SU-DHL-6 (cell line): ENCODE results near the gene PARP8.

Source experiments
- H2AFZ ChIP-seq: fragments of 200-600 bp; sonication (generic); 2 replicates; pipeline ENCODE4 v1.6.1; 2014; ENCODE audit warnings: low read depth, mild to moderate bottlenecking, moderate library complexity, mixed read lengths, antibody characterized with exemption, low read length; ENCODE audit not compliant: severe bottlenecking
- H3F3A ChIP-seq: fragments of 200-600 bp; shearing (Covaris generic); 2 replicates; pipeline ENCODE4 v1.6.0; 2016; ENCODE audit warnings: antibody characterized with exemption, mild to moderate bottlenecking; ENCODE audit not compliant: insufficient read depth
- H3K27ac ChIP-seq: fragments of 200-600 bp; sonication (generic); 2 replicates; pipeline ENCODE4 v1.5.1; 2016; ENCODE audit warnings: low read depth, mild to moderate bottlenecking, low read length, moderate library complexity, mixed read lengths
- H3K27me3 ChIP-seq: fragments of 200-600 bp; sonication (generic), shearing (Covaris generic); 2 replicates; pipeline ENCODE4 v1.6.0; 2014; ENCODE audit warnings: mild to moderate bottlenecking, low read length
- H3K36me3 ChIP-seq: fragments of 200-600 bp; sonication (generic); 2 replicates; pipeline ENCODE4 v1.6.1; 2014; ENCODE audit warnings: mild to moderate bottlenecking, low read length, mixed read lengths
- H3K4me2 ChIP-seq: fragments of 300-600, 200-600 bp; shearing (Covaris generic), sonication (generic); 2 replicates; pipeline ENCODE4 v1.6.0; 2014; ENCODE audit warnings: low read length, low read depth, mild to moderate bottlenecking; ENCODE audit not compliant: poor library complexity, severe bottlenecking
- H3K4me3 ChIP-seq: fragments of 200-600 bp; sonication (generic); 2 replicates; pipeline ENCODE4 v1.5.1; 2014; ENCODE audit warnings: antibody characterized with exemption, low read length, mild to moderate bottlenecking, mixed read lengths; ENCODE audit not compliant: insufficient read depth, poor library complexity, severe bottlenecking
- H3K79me2 ChIP-seq: fragments of 200-600 bp; sonication (generic); 2 replicates; pipeline ENCODE4 v1.6.1; 2014; ENCODE audit warnings: mild to moderate bottlenecking, low read length, moderate library complexity; ENCODE audit not compliant: insufficient read depth
- H3K9ac ChIP-seq: fragments of 200-600 bp; sonication (generic); 2 replicates; pipeline ENCODE4 v1.7.0; 2014; ENCODE audit warnings: mild to moderate bottlenecking, low read length
- H3K9me2 ChIP-seq: fragments of 200-600 bp; sonication (generic); replicated peaks from 2 replicates; pipeline ENCODE4 v1.6.1; 2014; ENCODE audit warnings: low read length; ENCODE audit not compliant: insufficient read depth
- H3K9me3 ChIP-seq: fragments of 200-600 bp; sonication (generic); 2 replicates; pipeline ENCODE4 v1.6.1; 2014; ENCODE audit warnings: low read length, mixed read lengths; ENCODE audit not compliant: insufficient read depth
- H4K20me1 ChIP-seq: fragments of 200-600 bp; sonication (generic); 2 replicates; pipeline ENCODE4 v1.6.1; 2014; ENCODE audit warnings: low read depth, mild to moderate bottlenecking, antibody characterized with exemption, low read length, moderate library complexity, mixed read lengths
- EZH2phosphoT487 ChIP-seq: fragments of 200-600 bp; sonication (generic), shearing (Covaris generic); conservative IDR thresholded peaks from 2 replicates; pipeline ENCODE4 v1.6.1; 2018; ENCODE audit warnings: mild to moderate bottlenecking, antibody characterized with exemption, low read length, moderate library complexity, mixed read lengths
- TF ChIP-seq, protein P1 (sequence below): fragments of 200-600 bp; sonication (generic); IDR thresholded peaks from one replicate; pipeline ENCODE4 v1.5.1; 2017; ENCODE audit warnings: antibody characterized with exemption, mild to moderate bottlenecking, low read length, moderate library complexity; ENCODE audit not compliant: insufficient read depth, poor library complexity, severe bottlenecking

PARP8 gene

DNA sequence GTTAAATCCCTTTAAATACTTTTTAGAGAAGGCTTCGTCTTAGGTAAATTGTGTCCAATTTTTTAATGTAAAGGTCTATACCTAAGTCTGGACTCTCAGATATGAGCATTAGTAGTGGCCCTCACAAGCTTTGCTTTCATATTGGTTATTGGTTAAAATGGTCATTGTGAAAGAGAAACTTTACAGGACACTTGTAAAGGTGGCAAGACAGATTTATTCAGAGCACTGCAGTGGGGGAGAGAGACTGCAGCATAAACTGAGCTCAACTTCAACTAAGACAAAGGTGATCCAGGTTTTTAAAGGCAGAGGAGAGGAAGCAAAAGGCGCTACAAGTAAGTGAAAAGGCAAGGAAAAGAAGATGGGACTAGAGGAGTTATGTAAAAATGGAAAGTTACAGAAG is 157.7 kb downstream of the PARP8 start:
- H3K9me2 ChIP-seq, result no peaks in the 10 kb centered on the region
- H3K27ac ChIP-seq, result no peak overlapping the region
- no peaks in the 10 kb centered on the region for H3K27me3 ChIP-seq
- 0 out of 2 replicates have a peak, but pooled peaks cover 6% of the 10 kb centered on the region for H3K36me3 ChIP-seq
- no peak overlapping the region for H3K9ac ChIP-seq
- no peak overlapping the region for H3K4me2 ChIP-seq
- H3K4me3 ChIP-seq, result no peak overlapping the region
- no peak for TF ChIP-seq EZH2phosphoT487
- TF ChIP-seq, protein P1, sequence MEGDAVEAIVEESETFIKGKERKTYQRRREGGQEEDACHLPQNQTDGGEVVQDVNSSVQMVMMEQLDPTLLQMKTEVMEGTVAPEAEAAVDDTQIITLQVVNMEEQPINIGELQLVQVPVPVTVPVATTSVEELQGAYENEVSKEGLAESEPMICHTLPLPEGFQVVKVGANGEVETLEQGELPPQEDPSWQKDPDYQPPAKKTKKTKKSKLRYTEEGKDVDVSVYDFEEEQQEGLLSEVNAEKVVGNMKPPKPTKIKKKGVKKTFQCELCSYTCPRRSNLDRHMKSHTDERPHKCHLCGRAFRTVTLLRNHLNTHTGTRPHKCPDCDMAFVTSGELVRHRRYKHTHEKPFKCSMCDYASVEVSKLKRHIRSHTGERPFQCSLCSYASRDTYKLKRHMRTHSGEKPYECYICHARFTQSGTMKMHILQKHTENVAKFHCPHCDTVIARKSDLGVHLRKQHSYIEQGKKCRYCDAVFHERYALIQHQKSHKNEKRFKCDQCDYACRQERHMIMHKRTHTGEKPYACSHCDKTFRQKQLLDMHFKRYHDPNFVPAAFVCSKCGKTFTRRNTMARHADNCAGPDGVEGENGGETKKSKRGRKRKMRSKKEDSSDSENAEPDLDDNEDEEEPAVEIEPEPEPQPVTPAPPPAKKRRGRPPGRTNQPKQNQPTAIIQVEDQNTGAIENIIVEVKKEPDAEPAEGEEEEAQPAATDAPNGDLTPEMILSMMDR, result no peak
- no peaks in the 10 kb centered on the region for H3K79me2 ChIP-seq
- no peaks in the 10 kb centered on the region for H3K9me3 ChIP-seq
- H2AFZ ChIP-seq, result no peak overlapping the region
- H4K20me1 ChIP-seq, result no peaks in the 10 kb centered on the region
- H3F3A ChIP-seq, result no peaks in the 10 kb centered on the region

DNA sequence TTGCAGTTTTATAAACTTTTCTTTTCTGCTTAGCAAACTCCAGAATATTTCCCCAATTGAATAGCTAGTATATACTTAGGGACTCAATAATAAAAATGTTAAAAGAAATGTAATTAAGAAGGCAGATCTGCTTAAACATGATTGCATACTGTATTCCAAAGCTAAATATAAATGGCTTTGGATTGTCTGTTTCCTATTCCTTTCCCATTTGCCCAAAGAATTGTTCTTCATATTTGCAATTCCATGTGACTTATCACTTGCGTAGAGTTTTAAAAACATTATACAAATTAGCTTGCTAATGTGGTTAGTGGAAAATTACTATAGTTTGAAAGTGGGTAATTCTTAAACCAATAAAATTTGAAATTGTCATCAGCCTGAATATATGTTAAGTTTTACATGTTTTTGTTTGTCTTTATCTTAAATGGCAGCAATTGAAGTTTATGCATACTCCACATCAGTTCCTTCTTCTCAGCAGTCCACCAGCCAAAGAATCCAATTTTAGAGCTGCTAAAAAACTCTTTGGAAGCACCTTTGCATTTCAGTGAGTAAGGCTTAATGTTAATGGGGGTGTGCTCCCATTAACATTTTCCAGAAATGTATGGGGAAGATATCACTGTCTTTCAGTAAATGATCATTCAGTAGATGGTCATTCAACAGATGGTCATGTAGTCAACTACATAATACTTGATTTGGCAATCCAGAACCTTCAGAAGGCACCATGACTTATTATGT is 161.2 kb downstream of the PARP8 start:
- Histone ChIP-seq H3K36me3 (no peaks in the 10 kb centered on the region), H4K20me1 (no peaks in the 10 kb centered on the region), H3K4me3 (no peak overlapping the region), H3K27ac (no peak overlapping the region), H3K4me2 (no peak overlapping the region), H3K79me2 (no peaks in the 10 kb centered on the region), H3K27me3 (no peaks in the 10 kb centered on the region), H3F3A (no peaks in the 10 kb centered on the region), H3K9ac (no peak overlapping the region), H2AFZ (no peak overlapping the region), H3K9me3 (no peaks in the 10 kb centered on the region), H3K9me2 (no peaks in the 10 kb centered on the region)
- no peak for TF ChIP-seq EZH2phosphoT487
- TF ChIP-seq, protein P1, result no peak

DNA sequence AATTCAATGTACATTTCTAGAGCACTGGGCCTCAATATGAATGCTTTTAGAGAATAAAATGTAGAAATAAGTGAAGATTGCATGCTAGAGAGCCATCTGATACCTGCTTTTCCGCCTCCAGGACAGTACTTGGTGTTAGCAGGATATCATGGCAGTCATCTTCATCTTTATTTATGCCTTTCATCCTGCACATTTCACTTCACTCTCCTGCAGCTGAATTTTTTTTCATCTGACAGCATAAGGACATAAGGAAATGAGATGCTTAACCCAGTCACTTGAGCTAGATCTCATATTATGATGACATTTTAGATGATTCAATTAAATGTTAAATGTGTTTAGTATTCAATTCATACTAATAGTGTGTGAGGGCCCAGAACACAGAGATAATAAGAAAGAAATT is 162.6 kb downstream of the PARP8 start:
- H3K4me2 ChIP-seq, result no peak overlapping the region
- no peaks in the 10 kb centered on the region for H4K20me1 ChIP-seq
- H3K9me3 ChIP-seq, result no peaks in the 10 kb centered on the region
- no peaks in the 10 kb centered on the region for H3F3A ChIP-seq
- no peak overlapping the region for H3K27ac ChIP-seq
- H3K27me3 ChIP-seq, result no peaks in the 10 kb centered on the region
- H3K9me2 ChIP-seq, result no peaks in the 10 kb centered on the region
- H3K36me3 ChIP-seq, result no peaks in the 10 kb centered on the region
- no peaks in the 10 kb centered on the region for H3K79me2 ChIP-seq
- H3K4me3 ChIP-seq, result no peak overlapping the region
- no peak overlapping the region for H3K9ac ChIP-seq
- no peak overlapping the region for H2AFZ ChIP-seq
- TF ChIP-seq, protein P1, result no peak
